Bronchial epithelial cell (primary cell): Measurements from ENCODE around the gene P2RX2. TPM values are rescaled to one million over a fixed set of nuclear protein-coding genes. Genes with fewer than 3 reads are reported as not detected.

Experiments used
- DNase-seq: peaks from one replicate; pipeline ENCODE4 v3.0.0-alpha.2; 2010; ENCODE audit warnings: low read depth
- FAIRE-seq: peaks from 2 replicates; lab custom pipeline; 2011; peaks lifted over from hg19 to GRCh38; lab: Jason Lieb, UNC
- H3K27me3 ChIP-seq: 2 replicates; pipeline ENCODE4 v1.5.1; 2011; ENCODE audit warnings: low read length; ENCODE audit not compliant: control insufficient read depth, insufficient read depth
- H3K36me3 ChIP-seq: 2 replicates; pipeline ENCODE4 v1.5.1; 2011; ENCODE audit warnings: low read length; ENCODE audit not compliant: control insufficient read depth, insufficient read depth
- H3K4me3 ChIP-seq: 2 replicates; pipeline ENCODE4 v1.5.1; 2011; ENCODE audit warnings: mild to moderate bottlenecking, low read depth, low read length, control low read depth
- total RNA-seq: library from RNA; depleted of rRNA; stranded (reverse); fragments of >200 nt; gene quantifications from 2 replicates; pipeline ENCODE4 v1.2.1, GENCODE V29; 2014
- TF ChIP-seq, protein P1 (sequence below): IDR thresholded peaks from 2 replicates; pipeline ENCODE4 v1.5.1; 2011; ENCODE audit warnings: mild to moderate bottlenecking, moderate library complexity, low read length, control low read depth, inconsistent platforms; ENCODE audit not compliant: insufficient read depth, severe bottlenecking

Gene P2RX2
- total RNA-seq, 1 donor from 2014 or later = not detected

DNA sequence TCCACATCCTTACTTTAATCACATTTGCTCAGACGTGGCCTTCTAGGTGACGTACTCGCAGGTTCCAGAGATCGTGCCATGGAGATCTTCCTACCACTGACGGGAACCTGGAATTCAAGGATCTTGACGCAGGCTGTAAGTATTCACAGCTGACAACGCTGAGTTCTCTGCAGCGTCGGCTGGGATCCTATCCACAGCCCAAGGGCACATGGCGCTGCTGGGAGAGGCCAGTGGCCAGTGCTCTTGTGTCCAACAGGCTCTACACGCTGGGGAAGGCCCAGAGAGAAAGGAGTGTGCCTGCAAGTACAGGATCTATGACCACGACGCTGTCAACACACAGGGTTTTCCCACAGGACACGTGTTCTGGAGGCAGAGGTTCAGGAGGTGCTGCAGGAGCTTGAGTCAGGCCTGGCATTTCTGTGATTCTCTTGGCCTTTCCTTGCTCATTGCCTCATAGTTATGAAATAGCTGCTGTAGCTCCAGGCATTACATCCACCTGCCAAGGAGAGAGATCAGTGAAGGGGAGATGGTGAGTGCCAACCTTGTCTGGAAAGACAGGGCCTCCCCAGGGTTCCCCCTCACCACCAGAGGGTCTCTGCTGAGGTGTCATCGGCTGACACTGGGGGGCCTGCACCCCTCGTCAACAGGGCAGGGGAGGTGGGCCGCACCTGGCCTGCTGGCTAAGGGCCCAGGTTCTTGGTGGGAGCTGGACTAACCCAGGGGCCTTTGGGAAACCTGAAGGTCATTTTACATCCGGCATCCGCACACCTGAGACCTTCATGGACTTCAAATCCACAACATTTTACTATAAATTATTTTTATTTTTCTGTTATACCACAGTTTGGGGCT lies 29.5 kb upstream of the P2RX2 start:
- TF ChIP-seq, protein P1, sequence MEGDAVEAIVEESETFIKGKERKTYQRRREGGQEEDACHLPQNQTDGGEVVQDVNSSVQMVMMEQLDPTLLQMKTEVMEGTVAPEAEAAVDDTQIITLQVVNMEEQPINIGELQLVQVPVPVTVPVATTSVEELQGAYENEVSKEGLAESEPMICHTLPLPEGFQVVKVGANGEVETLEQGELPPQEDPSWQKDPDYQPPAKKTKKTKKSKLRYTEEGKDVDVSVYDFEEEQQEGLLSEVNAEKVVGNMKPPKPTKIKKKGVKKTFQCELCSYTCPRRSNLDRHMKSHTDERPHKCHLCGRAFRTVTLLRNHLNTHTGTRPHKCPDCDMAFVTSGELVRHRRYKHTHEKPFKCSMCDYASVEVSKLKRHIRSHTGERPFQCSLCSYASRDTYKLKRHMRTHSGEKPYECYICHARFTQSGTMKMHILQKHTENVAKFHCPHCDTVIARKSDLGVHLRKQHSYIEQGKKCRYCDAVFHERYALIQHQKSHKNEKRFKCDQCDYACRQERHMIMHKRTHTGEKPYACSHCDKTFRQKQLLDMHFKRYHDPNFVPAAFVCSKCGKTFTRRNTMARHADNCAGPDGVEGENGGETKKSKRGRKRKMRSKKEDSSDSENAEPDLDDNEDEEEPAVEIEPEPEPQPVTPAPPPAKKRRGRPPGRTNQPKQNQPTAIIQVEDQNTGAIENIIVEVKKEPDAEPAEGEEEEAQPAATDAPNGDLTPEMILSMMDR = no peak
- DNase-seq = no peak
- FAIRE-seq = no peak
- H3K4me3 ChIP-seq = no peak overlapping the region
- no peaks in the 10 kb centered on the region for H3K36me3 ChIP-seq
- peaks cover 1% of the 10 kb centered on the region for H3K27me3 ChIP-seq

DNA sequence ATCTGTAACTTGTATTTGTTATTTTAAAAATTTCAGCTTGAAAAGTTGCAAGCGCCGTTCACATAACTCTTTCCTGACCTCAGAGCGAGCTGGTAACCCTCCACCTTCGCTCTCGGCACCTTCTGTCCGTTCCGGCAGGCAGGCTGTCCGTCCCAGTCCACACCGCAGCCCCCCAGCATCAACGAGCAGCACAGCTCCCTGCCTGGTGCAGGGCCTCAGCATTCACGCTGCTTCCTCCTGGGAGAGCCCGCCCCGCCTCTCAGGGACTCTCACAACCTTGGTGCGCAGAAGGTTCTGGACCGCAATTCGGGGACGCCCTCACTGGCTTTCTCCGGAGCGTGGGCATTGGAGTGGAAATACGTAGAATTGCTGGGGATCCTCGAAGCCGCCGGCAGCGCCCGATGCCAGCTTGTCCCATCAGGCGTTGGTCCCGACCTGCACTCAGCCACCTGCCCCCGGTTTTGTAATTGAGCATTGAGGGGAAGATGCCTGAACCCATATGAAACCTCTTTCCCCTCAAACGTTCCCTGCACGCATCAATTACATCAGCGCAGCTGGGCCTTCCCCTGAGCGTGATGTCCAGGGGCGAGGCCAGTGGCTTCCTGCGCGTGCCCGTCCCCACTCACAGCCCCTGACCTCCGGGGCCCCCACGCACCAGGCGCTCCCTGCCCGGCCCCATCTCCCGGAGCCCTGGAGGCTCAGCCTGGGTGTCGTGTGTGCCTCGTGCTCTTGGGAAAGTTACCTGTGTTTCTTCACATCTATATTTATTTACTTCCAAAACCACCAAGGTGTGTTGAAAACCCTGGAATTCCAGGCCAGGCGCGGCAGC lies 27.3 kb upstream of the P2RX2 start:
- DNase-seq (no peak), FAIRE-seq (no peak)
- no peaks in the 10 kb centered on the region for H3K36me3 ChIP-seq
- no peak overlapping the region for H3K4me3 ChIP-seq
- TF ChIP-seq, protein P1 = no peak
- H3K27me3 ChIP-seq = peaks cover 1% of the 10 kb centered on the region

DNA sequence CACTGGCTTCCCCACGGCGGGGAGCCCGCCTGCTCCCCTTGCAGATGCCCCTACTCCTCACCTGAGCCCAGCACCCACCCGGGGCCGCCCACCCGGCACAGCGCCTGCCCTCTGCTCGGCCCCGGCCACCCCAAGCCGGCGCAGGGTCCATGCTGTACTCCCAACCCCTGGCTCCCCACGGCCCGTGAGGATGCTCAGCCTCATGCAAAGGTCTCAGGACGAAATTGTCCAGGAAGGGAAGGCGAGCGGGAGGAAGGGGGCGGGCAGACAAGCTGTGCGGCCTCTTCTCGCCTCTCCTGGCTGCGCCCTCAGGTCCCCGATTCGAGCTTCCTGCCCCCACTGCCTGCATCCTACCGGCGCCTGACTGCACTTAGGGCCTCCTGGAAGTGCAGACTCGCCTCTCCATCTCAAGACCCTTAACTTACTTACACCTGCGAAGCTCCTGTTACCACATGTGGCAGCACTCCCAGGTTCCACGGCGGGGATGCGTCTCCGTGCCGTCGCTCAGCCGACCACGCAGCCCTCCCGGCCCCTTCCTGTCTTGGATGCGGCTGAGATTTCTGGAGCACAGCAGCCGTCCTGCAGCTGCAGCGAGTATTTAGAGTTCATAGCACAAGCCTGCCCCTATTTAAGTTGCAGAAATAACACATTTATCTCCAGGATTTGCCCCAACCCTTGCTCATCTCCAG lies 26.1 kb upstream of the P2RX2 start:
- TF ChIP-seq, protein P1 = no peak
- Histone ChIP-seq H3K36me3 (no peaks in the 10 kb centered on the region), H3K4me3 (no peak overlapping the region), H3K27me3 (peaks cover 1% of the 10 kb centered on the region)
- DNase-seq (no peak), FAIRE-seq (no peak)

DNA sequence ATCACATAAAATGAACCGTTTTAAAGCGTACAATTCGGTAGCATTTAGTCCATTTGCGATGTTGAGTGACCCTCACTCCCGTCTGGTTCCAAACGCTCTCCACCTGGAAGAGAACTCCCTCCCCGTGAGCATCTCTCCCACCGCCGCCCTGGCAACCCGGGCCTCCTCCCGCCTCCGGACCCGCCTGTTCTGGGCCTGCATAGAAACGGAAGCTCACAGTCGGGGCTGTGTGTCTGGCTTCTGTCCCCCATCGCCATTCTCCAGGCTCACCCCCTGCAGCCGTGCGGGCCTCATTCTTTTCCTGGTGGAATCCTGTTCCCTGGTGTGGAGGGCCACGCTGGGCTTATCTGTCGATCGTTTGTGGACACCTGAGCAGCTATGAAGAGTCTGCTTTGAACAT lies 25.5 kb upstream of the P2RX2 start:
- H3K36me3 ChIP-seq = no peaks in the 10 kb centered on the region
- DNase-seq = no peak
- no peak overlapping the region for H3K4me3 ChIP-seq

DNA sequence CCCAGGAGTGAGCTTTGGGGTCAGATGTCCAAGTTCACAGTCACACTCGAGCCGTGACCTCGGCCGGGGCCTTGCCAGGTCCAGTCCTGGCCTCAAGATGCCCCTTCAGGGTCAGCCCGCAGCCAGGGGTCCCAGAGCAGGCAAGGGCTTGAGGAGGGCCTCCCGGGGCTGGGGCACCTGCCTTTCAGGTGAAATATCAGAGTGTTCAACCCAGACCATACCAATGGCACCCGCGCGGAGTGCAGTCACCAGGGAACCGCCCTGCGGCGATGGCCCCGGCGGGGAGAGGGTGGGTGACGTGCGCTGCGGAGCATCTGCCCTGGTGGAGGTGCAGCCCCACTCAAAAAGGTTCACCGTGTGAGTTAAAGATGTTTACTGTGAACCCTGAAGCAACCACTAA lies 25.1 kb upstream of the P2RX2 start:
- TF ChIP-seq, protein P1 = no peak
- H3K27me3 ChIP-seq = no peaks in the 10 kb centered on the region
- H3K4me3 ChIP-seq = no peak overlapping the region
- no peaks in the 10 kb centered on the region for H3K36me3 ChIP-seq
- no peak for FAIRE-seq
- no peak for DNase-seq

More for the DNA sequence above, 25.5 kb upstream of the P2RX2 start:
- H3K27me3 ChIP-seq = no peaks in the 10 kb centered on the region
- TF ChIP-seq, protein P1 = no peak
- FAIRE-seq = no peak
